Liver (tissue), 9 donors: ENCODE results near the gene CELF1. TPM values are rescaled to one million over a fixed set of nuclear protein-coding genes. Genes with fewer than 3 reads are reported as not detected.
"Not testable (repeated sequence)": the region's sequence is repeated elsewhere in the genome, so short reads cannot be mapped to it uniquely, and the experiment has no call there.

Experiments
- DNase-seq: peaks from one replicate; pipeline ENCODE4 v3.0.0-alpha.2; 2017; ENCODE audit warnings: low spot score
- H3K27ac ChIP-seq, 2 donors: one replicate each; pipeline ENCODE4 v1.7.0; 2013; ENCODE audit warnings: inconsistent platforms in 2 of 2, low read length in 2 of 2, control low read depth in 1 of 2, low read depth in 1 of 2, mild to moderate bottlenecking in 1 of 2
- H3K27me3 ChIP-seq, 4 donors: one replicate each; pipeline versions ENCODE4 v1.6.1 to v1.7.0; 2013; ENCODE audit warnings: low read length in 3 of 4, inconsistent platforms in 1 of 4, mild to moderate bottlenecking in 1 of 4, moderate library complexity in 1 of 4; ENCODE audit not compliant: control insufficient read depth in 4 of 4, insufficient read depth in 4 of 4
- H3K36me3 ChIP-seq, 4 donors: one replicate each; pipeline versions ENCODE4 v1.6.1 to v1.7.0; 2013; ENCODE audit warnings: low read length in 3 of 4, mild to moderate bottlenecking in 3 of 4, low read depth in 1 of 4, moderate library complexity in 1 of 4; ENCODE audit not compliant: control insufficient read depth in 4 of 4, insufficient read depth in 3 of 4
- H3K4me1 ChIP-seq, 4 donors: one replicate each; pipeline versions ENCODE4 v1.6.1 to v1.7.0; 2013; ENCODE audit warnings: low read length in 3 of 4, mild to moderate bottlenecking in 3 of 4, moderate library complexity in 1 of 4; ENCODE audit not compliant: control insufficient read depth in 4 of 4, insufficient read depth in 4 of 4
- H3K4me3 ChIP-seq, 3 donors: one replicate each; pipeline versions ENCODE4 v1.6.1 to v1.7.0; 2013; ENCODE audit warnings: low read length in 3 of 3, control low read depth in 1 of 3, low read depth in 1 of 3, mild to moderate bottlenecking in 1 of 3
- H3K9ac ChIP-seq, 2 donors: one replicate each; pipeline ENCODE4 v1.7.0; 2013; ENCODE audit warnings: low read length in 2 of 2, mild to moderate bottlenecking in 2 of 2, moderate library complexity in 2 of 2, control low read depth in 1 of 2, low read depth in 1 of 2
- H3K9me3 ChIP-seq, 4 donors: one replicate each; pipeline versions ENCODE4 v1.6.1 to v1.7.0; 2013; ENCODE audit warnings: low read length in 3 of 4; ENCODE audit not compliant: control insufficient read depth in 4 of 4
- ATF3 ChIP-seq: IDR thresholded peaks from 2 replicates; pipeline ENCODE4 v1.6.1; 2016; ENCODE audit warnings: antibody characterized with exemption
- FOXA1 ChIP-seq: IDR thresholded peaks from 2 replicates; pipeline ENCODE4 v1.6.1; 2016; ENCODE audit warnings: antibody characterized with exemption
- FOXA2 ChIP-seq: IDR thresholded peaks from 2 replicates; pipeline ENCODE4 v1.6.1; 2016; ENCODE audit warnings: antibody characterized with exemption
- HNF4G ChIP-seq: IDR thresholded peaks from 2 replicates; pipeline ENCODE4 v1.6.1; 2016; ENCODE audit warnings: antibody characterized with exemption
- JUND ChIP-seq, 2 donors: IDR thresholded peaks; 2 replicates each; pipeline ENCODE4 v1.6.1; 2016; ENCODE audit warnings: antibody characterized with exemption in 2 of 2
- MAX ChIP-seq: IDR thresholded peaks from 2 replicates; pipeline ENCODE4 v1.6.1; 2016; ENCODE audit warnings: antibody characterized with exemption
- NR2F2 ChIP-seq: IDR thresholded peaks from 2 replicates; pipeline ENCODE4 v1.6.1; 2016; ENCODE audit warnings: antibody characterized with exemption
- RAD21 ChIP-seq, 2 donors: IDR thresholded peaks; 2 replicates each; pipeline ENCODE4 v1.6.1; 2016; ENCODE audit warnings: antibody characterized with exemption in 2 of 2, mild to moderate bottlenecking in 2 of 2
- REST ChIP-seq: IDR thresholded peaks from 2 replicates; pipeline ENCODE4 v1.6.1; 2016; ENCODE audit warnings: antibody characterized with exemption, mild to moderate bottlenecking
- RXRA ChIP-seq, 2 donors: IDR thresholded peaks; 2 replicates each; pipeline ENCODE4 v1.6.1; 2017 to 2018; ENCODE audit warnings: antibody characterized with exemption in 2 of 2, mild to moderate bottlenecking in 1 of 2
- SP1 ChIP-seq: IDR thresholded peaks from 2 replicates; pipeline ENCODE4 v1.6.1; 2018; ENCODE audit warnings: antibody characterized with exemption, mild to moderate bottlenecking
- TAF1 ChIP-seq: conservative IDR thresholded peaks from 2 replicates; pipeline ENCODE4 v1.6.1; 2016; ENCODE audit warnings: antibody characterized with exemption, mild to moderate bottlenecking
- YY1 ChIP-seq: IDR thresholded peaks from 2 replicates; pipeline ENCODE4 v1.6.1; 2016; ENCODE audit warnings: antibody characterized with exemption, mild to moderate bottlenecking
- ZBTB33 ChIP-seq: IDR thresholded peaks from 2 replicates; pipeline ENCODE4 v1.6.1; 2016; ENCODE audit warnings: antibody characterized with exemption
- WGBS: extraction: QIAGEN DNeasy Blood & Tissue Kit; methylation state at CpG from one replicate; pipeline ENCODE4 v1.1.7; 2013; 5-methylcytosine and 5-hydroxymethylcytosine counted together
- polyA plus RNA-seq, 2 donors: library from polyadenylated mRNA; stranded (reverse) in 1 of 2; unstranded in 1 of 2; fragments of 200-250 nt in 1 of 2; fragments of >200 nt in 1 of 2; fragmentation: Nextera tagmentation in 1 of 2; extraction: Ambion mirVana in 1 of 2; gene quantifications; one replicate each; pipeline versions ENCODE4 v1.2.1 to v1.2.3, GENCODE V29; 2013 to 2015
- total RNA-seq, 2 donors: library from RNA; depleted of rRNA; stranded (reverse); fragments of >200 nt; gene quantifications; one replicate each; pipeline ENCODE4 v1.2.3, GENCODE V29; 2014
- donor health status: healthy.
- donor health status: healthy.
- donor health status: healthy.
- donor health status: healthy.
- donor health status: healthy.

CELF1 gene
- total and polyA plus RNA-seq, 4 donors, result 23.5 to 139 (median 60.3) TPM

GRCh38 chr11:47557004-47557403 is 4.1 kb upstream of the CELF1 start:
- peak in 1 of 2 donors; percentile 7 for TF ChIP-seq RXRA (IDR thresholded peaks at IDR 0.05)
- not testable (repeated sequence) for H3K9me3 ChIP-seq, DNase-seq, H3K4me1 ChIP-seq, H3K36me3 ChIP-seq, H3K4me3 ChIP-seq, H3K27me3 ChIP-seq, H3K27ac ChIP-seq, H3K9ac ChIP-seq
- 56% methylated on average over 12 of the region's 12 CpGs for WGBS

- Histone ChIP-seq H3K36me3 (no peaks in the 10 kb centered on the region), H3K27me3 (no peaks in the 10 kb centered on the region), H3K9ac (peak overlapping the region in 1 of 2 donors; percentile 81), H3K27ac (peak overlapping the region; percentile 93 to 96), H3K4me1 (peaks cover 14 to 26% (median 24%) of the 10 kb centered on the region in 4 donors), H3K4me3 (peak overlapping the region; percentile 21 to 96 (median 85)), H3K9me3 (no peaks in the 10 kb centered on the region)
- 26% methylated on average over 9 of the region's 9 CpGs for WGBS
- DNase-seq, result no peak
- TF ChIP-seq ZBTB33, result no peak
- no peak for TF ChIP-seq TAF1
- TF ChIP-seq JUND (IDR thresholded peaks at IDR 0.05), result no peak
- no peak for TF ChIP-seq SP1
- no peak for TF ChIP-seq ATF3
- TF ChIP-seq FOXA2, result no peak
Measured at GRCh38 chr11:47553406-47553743, 443 bp upstream of the CELF1 start.

GRCh38 chr11:47552056-47552565 is 821 bp downstream of the CELF1 start:
- no peaks in the 10 kb centered on the region for H3K9me3 ChIP-seq
- TF ChIP-seq FOXA2, result no peak
- no peak for TF ChIP-seq RAD21 (IDR thresholded peaks at IDR 0.05)
- TF ChIP-seq ATF3, result no peak
- no peak for TF ChIP-seq FOXA1
- peak; percentile 10 for TF ChIP-seq YY1
- TF ChIP-seq HNF4G, result no peak
- peak; percentile 25 for TF ChIP-seq REST
- TF ChIP-seq NR2F2, result no peak
- no peak for TF ChIP-seq MAX
- peak overlapping the region; percentile 93 to 96 for H3K9ac ChIP-seq
- 1% methylated on average over 22 of the region's 22 CpGs for WGBS
- H3K27ac ChIP-seq, result peak overlapping the region; percentile 93 to 96
- H3K27me3 ChIP-seq, result no peaks in the 10 kb centered on the region
- peaks cover 16 to 32% (median 27%) of the 10 kb centered on the region in 4 donors for H3K4me1 ChIP-seq
- no peak for DNase-seq
- H3K4me3 ChIP-seq, result peak overlapping the region; percentile 84 to 96 (median 85)
- no peaks in the 10 kb centered on the region for H3K36me3 ChIP-seq
